GM23338 (cell line): ENCODE results near the gene GGCX. TPM values are rescaled to one million over a fixed set of nuclear protein-coding genes. Genes with fewer than 3 reads are reported as not detected.

Experiments
- ATAC-seq: fragments of 200-7000 bp; cut with Tn5 transposase; 3 replicates; pipeline ENCODE4 v1.9.1; 2020
- DNase-seq: peaks from one replicate; pipeline ENCODE4 v3.0.0-alpha.2; 2015; ENCODE audit warnings: low spot score
- H2AFZ ChIP-seq: fragments of 200-600 bp; sonication (generic); 2 replicates; pipeline ENCODE4 v1.8.0; 2016; ENCODE audit warnings: antibody characterized with exemption, mild to moderate bottlenecking, moderate library complexity
- H3F3A ChIP-seq: fragments of 200-600 bp; sonication (generic); replicated peaks from 2 replicates; pipeline ENCODE4 v1.8.0; 2017; ENCODE audit warnings: antibody characterized with exemption, mixed run types, low read depth
- H3K27ac ChIP-seq: fragments of 200-600 bp; sonication (generic); 2 replicates; pipeline ENCODE4 v1.6.1; 2016; ENCODE audit warnings: low read depth
- H3K27me3 ChIP-seq: fragments of 200-600 bp; sonication (generic); 2 replicates; pipeline ENCODE4 v1.8.0; 2016; ENCODE audit warnings: mild to moderate bottlenecking, mixed run types, moderate library complexity; ENCODE audit not compliant: insufficient read depth
- H3K36me3 ChIP-seq: fragments of 200-600 bp; sonication (generic); 2 replicates; pipeline ENCODE4 v1.8.0; 2016; ENCODE audit warnings: mild to moderate bottlenecking; ENCODE audit not compliant: insufficient read depth
- H3K4me1 ChIP-seq: fragments of 200-600 bp; sonication (generic); 2 replicates; pipeline ENCODE4 v1.8.0; 2016; ENCODE audit warnings: mild to moderate bottlenecking, moderate library complexity; ENCODE audit not compliant: insufficient read depth
- H3K4me2 ChIP-seq: fragments of 200-600 bp; sonication (generic); 2 replicates; pipeline ENCODE4 v1.7.1; 2017; ENCODE audit warnings: mixed run types
- H3K4me3 ChIP-seq: fragments of 200-600 bp; sonication (generic); 2 replicates; pipeline ENCODE4 v1.6.1; 2016; ENCODE audit warnings: mixed run types
- H3K79me2 ChIP-seq: fragments of 200-600 bp; sonication (generic); replicated peaks from 2 replicates; pipeline ENCODE4 v1.8.0; 2017; ENCODE audit warnings: mild to moderate bottlenecking; ENCODE audit not compliant: insufficient read depth
- H3K9me2 ChIP-seq: fragments of 200-600 bp; sonication (generic); 2 replicates; pipeline ENCODE4 v1.8.0; 2017; ENCODE audit not compliant: insufficient read depth
- H4K20me1 ChIP-seq: fragments of 200-600 bp; sonication (generic); replicated peaks from 2 replicates; pipeline ENCODE4 v1.8.0; 2017; ENCODE audit warnings: mild to moderate bottlenecking; ENCODE audit not compliant: insufficient read depth
- H3K27ac Mint-ChIP-seq: 2 replicates; pipeline ENCODE4 v1.8.0; 2020; ENCODE audit warnings: inconsistent platforms, mild to moderate bottlenecking, moderate library complexity, mixed read lengths
- H3K27me3 Mint-ChIP-seq: 3 replicates; pipeline ENCODE4 v1.8.0; 2022; ENCODE audit warnings: low read depth, mild to moderate bottlenecking, moderate library complexity, mixed read lengths, inconsistent platforms; ENCODE audit not compliant: insufficient read depth, poor library complexity
- H3K36me3 Mint-ChIP-seq: 3 replicates; pipeline ENCODE4 v1.8.0; 2021; ENCODE audit warnings: low read depth, mild to moderate bottlenecking, inconsistent platforms, moderate library complexity, mixed read lengths
- H3K4me1 Mint-ChIP-seq: 3 replicates; pipeline ENCODE4 v1.8.0; 2020; ENCODE audit warnings: mild to moderate bottlenecking, inconsistent platforms, mixed read lengths
- H3K4me3 Mint-ChIP-seq: 3 replicates; pipeline ENCODE4 v1.8.0; 2021; ENCODE audit warnings: moderate library complexity, mild to moderate bottlenecking, inconsistent platforms, mixed read lengths
- H3K9me3 Mint-ChIP-seq: 3 replicates; pipeline ENCODE4 v1.8.0; 2020; ENCODE audit warnings: moderate library complexity, mild to moderate bottlenecking, inconsistent platforms, mixed read lengths
- CREB1 ChIP-seq: fragments of 250-450 bp; sonication (Bioruptor Pico); IDR thresholded peaks from 2 replicates; pipeline ENCODE4 v1.5.0; 2020; ENCODE audit warnings: low read depth, mild to moderate bottlenecking, moderate library complexity
- CTCF ChIP-seq, 2 experiments: fragments of 200-600 bp in 1 of 2; sonication (generic) in 1 of 2; conservative IDR thresholded peaks; 2 replicates each; pipeline versions ENCODE4 v1.5.1 to v1.6.1; 2016 to 2017; ENCODE audit warnings: antibody characterized with exemption in 2 of 2, low read depth in 2 of 2, mild to moderate bottlenecking in 2 of 2, moderate library complexity in 1 of 2
- EZH2 ChIP-seq: fragments of 200-600 bp; sonication (generic); IDR thresholded peaks from one replicate; pipeline ENCODE4 v1.8.0; 2017; ENCODE audit warnings: antibody characterized with exemption, mild to moderate bottlenecking, low read depth; ENCODE audit not compliant: unreplicated experiment
- EZH2phosphoT487 ChIP-seq: fragments of 200-600 bp; sonication (generic); IDR thresholded peaks from one replicate; pipeline ENCODE4 v1.8.1; 2018; ENCODE audit warnings: antibody characterized with exemption; ENCODE audit not compliant: unreplicated experiment
- NANOG ChIP-seq: IDR thresholded peaks from 2 replicates; pipeline ENCODE4 v1.6.1; 2016; ENCODE audit warnings: antibody characterized with exemption, borderline replicate concordance
- POLR2AphosphoS5 ChIP-seq: IDR thresholded peaks from 2 replicates; pipeline ENCODE4 v1.6.1; 2016; ENCODE audit warnings: antibody characterized with exemption, low read depth
- REST ChIP-seq: IDR thresholded peaks from one replicate; pipeline ENCODE4 v1.6.1; 2018; ENCODE audit warnings: antibody characterized with exemption; ENCODE audit not compliant: unreplicated experiment
- STAT1 ChIP-seq: IDR thresholded peaks from one replicate; pipeline ENCODE4 v1.6.1; 2016; ENCODE audit warnings: antibody characterized with exemption; ENCODE audit not compliant: unreplicated experiment
- ZNF114 ChIP-seq: fragments of 250-450 bp; sonication (Bioruptor Pico); IDR thresholded peaks from 2 replicates; pipeline ENCODE4 v1.5.0; 2020; ENCODE audit warnings: mild to moderate bottlenecking, moderate library complexity
- ZNF331 ChIP-seq: fragments of 250-450 bp; sonication (Bioruptor Pico); IDR thresholded peaks from 2 replicates; pipeline ENCODE4 v1.5.0; 2020; ENCODE audit warnings: low read depth, mild to moderate bottlenecking, moderate library complexity
- polyA plus RNA-seq: library from polyadenylated mRNA; unstranded; fragments of >200 nt; fragmentation: Nextera tagmentation; extraction: Ambion mirVana; gene quantifications from 2 replicates; pipeline ENCODE4 v1.2.1, GENCODE V29; 2016
- total RNA-seq: library from RNA; depleted of rRNA; stranded (reverse); fragments of >200 nt; shearing (Covaris generic); gene quantifications from 2 replicates; pipeline ENCODE4 v1.2.3, GENCODE V29; 2014
- TF ChIP-seq, protein P1 (sequence below): IDR thresholded peaks from 2 replicates; pipeline ENCODE4 v1.6.1; 2016; ENCODE audit warnings: antibody characterized with exemption
- TF ChIP-seq, protein P2 (sequence below): fragments of 250-450 bp; sonication (Bioruptor Pico); IDR thresholded peaks from 2 replicates; pipeline ENCODE4 v1.5.0; 2020; ENCODE audit warnings: mild to moderate bottlenecking, moderate library complexity

The GGCX gene
- total and polyA plus RNA-seq, 2 experiments from 2014 or later, result 14.4 to 36.2 TPM

DNA sequence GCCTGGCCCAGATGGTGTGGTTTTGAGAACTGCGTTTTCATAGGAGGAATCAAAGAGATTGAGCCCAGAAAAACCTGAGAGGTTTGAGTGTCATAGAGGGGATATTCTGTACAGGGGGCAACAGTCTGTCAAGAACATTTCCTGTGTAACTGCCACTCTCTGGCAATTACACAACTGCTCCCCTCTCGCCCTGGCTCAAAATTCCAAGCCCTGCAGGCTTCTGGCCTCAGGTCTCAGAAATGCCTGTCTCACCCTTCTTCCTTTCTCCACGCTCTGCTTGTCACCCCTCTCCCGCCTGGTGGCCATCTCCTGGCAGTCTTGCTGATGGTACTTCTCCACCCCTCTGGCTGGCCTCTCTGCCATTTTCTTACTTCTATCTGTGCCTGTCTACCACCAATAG lies 26.9 kb upstream of the GGCX start:
- Mint-ChIP-seq H3K36me3 (peaks cover 3% of the 10 kb centered on the region; the same call in 1 of the 3 replicates), H3K4me3 (no peak overlapping the region), H3K4me1 (peaks cover 8% of the 10 kb centered on the region), H3K27ac (no peak overlapping the region), H3K9me3 (0 out of 3 replicates have a peak, but pooled peaks cover 3% of the 10 kb centered on the region), H3K27me3 (peaks cover 25% of the 10 kb centered on the region)
- Histone ChIP-seq H4K20me1 (no peaks in the 10 kb centered on the region), H3K4me3 (no peak overlapping the region), H2AFZ (no peak overlapping the region), H3F3A (0 out of 2 replicates have a peak, but pooled peaks cover 3% of the 10 kb centered on the region), H3K27me3 (peaks cover 29% of the 10 kb centered on the region), H3K4me2 (no peak overlapping the region), H3K36me3 (no peaks in the 10 kb centered on the region), H3K4me1 (peaks cover 7% of the 10 kb centered on the region; the same call in 1 of the 2 replicates), H3K9me2 (no peaks in the 10 kb centered on the region), H3K27ac (no peak overlapping the region), H3K79me2 (no peaks in the 10 kb centered on the region)
- ATAC-seq (no peak), DNase-seq (no peak)
- TF ChIP-seq ZNF114 (CRISPR knock-in tag) (no peak), EZH2 (no peak), REST (no peak), NANOG (no peak), CTCF (conservative IDR thresholded peaks at IDR 0.05; ENCODE audit: low read depth in 2 of 2) (no peak), CREB1 (CRISPR knock-in tag) (no peak), POLR2AphosphoS5 (no peak), STAT1 (no peak), EZH2phosphoT487 (no peak), ZNF331 (CRISPR knock-in tag) (no peak)
- TF ChIP-seq, protein P1, sequence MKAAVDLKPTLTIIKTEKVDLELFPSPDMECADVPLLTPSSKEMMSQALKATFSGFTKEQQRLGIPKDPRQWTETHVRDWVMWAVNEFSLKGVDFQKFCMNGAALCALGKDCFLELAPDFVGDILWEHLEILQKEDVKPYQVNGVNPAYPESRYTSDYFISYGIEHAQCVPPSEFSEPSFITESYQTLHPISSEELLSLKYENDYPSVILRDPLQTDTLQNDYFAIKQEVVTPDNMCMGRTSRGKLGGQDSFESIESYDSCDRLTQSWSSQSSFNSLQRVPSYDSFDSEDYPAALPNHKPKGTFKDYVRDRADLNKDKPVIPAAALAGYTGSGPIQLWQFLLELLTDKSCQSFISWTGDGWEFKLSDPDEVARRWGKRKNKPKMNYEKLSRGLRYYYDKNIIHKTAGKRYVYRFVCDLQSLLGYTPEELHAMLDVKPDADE, result no peak
- TF ChIP-seq, protein P2, sequence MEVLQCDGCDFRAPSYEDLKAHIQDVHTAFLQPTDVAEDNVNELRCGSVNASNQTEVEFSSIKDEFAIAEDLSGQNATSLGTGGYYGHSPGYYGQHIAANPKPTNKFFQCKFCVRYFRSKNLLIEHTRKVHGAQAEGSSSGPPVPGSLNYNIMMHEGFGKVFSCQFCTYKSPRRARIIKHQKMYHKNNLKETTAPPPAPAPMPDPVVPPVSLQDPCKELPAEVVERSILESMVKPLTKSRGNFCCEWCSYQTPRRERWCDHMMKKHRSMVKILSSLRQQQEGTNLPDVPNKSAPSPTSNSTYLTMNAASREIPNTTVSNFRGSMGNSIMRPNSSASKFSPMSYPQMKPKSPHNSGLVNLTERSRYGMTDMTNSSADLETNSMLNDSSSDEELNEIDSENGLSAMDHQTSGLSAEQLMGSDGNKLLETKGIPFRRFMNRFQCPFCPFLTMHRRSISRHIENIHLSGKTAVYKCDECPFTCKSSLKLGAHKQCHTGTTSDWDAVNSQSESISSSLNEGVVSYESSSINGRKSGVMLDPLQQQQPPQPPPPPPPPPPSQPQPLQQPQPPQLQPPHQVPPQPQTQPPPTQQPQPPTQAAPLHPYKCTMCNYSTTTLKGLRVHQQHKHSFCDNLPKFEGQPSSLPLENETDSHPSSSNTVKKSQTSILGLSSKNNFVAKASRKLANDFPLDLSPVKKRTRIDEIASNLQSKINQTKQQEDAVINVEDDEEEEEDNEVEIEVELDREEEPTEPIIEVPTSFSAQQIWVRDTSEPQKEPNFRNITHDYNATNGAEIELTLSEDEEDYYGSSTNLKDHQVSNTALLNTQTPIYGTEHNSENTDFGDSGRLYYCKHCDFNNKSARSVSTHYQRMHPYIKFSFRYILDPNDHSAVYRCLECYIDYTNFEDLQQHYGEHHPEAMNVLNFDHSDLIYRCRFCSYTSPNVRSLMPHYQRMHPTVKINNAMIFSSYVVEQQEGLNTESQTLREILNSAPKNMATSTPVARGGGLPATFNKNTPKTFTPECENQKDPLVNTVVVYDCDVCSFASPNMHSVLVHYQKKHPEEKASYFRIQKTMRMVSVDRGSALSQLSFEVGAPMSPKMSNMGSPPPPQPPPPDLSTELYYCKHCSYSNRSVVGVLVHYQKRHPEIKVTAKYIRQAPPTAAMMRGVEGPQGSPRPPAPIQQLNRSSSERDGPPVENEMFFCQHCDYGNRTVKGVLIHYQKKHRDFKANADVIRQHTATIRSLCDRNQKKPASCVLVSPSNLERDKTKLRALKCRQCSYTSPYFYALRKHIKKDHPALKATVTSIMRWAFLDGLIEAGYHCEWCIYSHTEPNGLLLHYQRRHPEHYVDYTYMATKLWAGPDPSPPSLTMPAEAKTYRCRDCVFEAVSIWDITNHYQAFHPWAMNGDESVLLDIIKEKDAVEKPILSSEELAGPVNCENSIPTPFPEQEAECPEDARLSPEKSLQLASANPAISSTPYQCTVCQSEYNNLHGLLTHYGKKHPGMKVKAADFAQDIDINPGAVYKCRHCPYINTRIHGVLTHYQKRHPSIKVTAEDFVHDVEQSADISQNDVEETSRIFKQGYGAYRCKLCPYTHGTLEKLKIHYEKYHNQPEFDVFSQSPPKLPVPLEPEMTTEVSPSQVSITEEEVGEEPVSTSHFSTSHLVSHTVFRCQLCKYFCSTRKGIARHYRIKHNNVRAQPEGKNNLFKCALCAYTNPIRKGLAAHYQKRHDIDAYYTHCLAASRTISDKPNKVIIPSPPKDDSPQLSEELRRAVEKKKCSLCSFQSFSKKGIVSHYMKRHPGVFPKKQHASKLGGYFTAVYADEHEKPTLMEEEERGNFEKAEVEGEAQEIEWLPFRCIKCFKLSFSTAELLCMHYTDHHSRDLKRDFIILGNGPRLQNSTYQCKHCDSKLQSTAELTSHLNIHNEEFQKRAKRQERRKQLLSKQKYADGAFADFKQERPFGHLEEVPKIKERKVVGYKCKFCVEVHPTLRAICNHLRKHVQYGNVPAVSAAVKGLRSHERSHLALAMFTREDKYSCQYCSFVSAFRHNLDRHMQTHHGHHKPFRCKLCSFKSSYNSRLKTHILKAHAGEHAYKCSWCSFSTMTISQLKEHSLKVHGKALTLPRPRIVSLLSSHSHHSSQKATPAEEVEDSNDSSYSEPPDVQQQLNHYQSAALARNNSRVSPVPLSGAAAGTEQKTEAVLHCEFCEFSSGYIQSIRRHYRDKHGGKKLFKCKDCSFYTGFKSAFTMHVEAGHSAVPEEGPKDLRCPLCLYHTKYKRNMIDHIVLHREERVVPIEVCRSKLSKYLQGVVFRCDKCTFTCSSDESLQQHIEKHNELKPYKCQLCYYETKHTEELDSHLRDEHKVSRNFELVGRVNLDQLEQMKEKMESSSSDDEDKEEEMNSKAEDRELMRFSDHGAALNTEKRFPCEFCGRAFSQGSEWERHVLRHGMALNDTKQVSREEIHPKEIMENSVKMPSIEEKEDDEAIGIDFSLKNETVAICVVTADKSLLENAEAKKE (CRISPR knock-in tag), result no peak
